GM21515 (cell line): Measurements from ENCODE around the gene SIGLEC10.
A peak's percentile ranks its signal among the peaks of the same experiment; 100 is the strongest.

Source experiments
- ATAC-seq: cut with Tn5 transposase; IDR thresholded peaks from one replicate; pipeline ENCODE4 v1.9.1; 2021; ENCODE audit not compliant: unreplicated experiment

Gene SIGLEC10

DNA sequence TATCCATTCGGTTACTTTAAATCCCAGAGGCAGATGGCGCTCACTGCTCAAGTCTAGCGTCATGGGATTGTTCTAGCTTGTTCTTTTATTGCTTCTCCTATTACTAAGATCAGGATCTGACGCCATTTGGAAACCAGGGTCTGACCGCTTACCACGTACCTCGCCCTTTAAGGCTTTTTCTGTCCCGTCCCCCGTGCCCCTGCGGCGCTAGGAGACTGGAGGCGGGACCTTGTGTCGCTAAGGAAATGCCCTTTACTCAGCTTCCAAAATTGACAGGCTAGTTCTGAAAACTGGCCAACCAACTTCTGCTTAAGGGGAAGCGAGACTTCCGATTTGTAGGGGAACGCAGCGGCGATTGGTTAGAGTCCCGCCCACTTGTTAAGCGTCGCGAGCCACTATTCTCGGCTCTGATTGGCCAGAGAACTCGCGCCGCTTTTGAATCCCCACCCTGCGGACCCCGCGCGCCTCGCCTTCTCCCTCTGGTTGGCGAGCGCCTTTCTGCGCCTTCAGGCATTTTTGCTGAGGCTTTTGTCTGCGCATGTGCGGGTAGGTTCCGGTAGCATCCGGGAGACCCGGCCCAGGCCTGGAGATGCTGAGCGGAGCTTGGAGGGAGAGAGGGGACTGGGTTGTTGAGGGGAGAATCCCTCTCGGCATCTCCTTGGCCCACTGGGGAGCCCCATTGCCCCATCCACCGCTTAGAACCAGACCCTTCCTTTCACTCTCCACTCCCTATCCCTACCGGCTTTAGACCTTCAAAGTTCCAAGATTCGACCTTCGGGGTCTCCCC, 23.2 kb downstream of the SIGLEC10 start:
- ATAC-seq, result peak; percentile 79

DNA sequence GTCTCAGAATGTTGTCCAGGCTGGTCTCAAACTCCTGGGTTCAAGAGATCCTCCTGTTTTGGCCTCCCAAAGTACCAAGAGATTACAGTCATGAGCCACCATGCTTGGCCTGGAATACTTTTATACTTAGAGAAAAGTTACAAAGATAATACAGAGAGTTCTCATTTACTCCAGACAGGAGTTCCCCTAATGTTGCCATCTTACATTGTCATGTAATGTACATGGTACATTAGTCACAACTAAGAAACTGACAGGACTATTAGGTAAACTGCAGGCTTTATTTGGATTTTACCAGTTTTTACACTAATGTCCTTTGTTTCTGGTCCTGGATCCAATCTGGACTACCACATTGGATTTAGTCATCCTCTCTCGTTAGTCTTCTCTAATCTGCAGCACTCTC, 24.7 kb downstream of the SIGLEC10 start:
- ATAC-seq, result no peak

DNA sequence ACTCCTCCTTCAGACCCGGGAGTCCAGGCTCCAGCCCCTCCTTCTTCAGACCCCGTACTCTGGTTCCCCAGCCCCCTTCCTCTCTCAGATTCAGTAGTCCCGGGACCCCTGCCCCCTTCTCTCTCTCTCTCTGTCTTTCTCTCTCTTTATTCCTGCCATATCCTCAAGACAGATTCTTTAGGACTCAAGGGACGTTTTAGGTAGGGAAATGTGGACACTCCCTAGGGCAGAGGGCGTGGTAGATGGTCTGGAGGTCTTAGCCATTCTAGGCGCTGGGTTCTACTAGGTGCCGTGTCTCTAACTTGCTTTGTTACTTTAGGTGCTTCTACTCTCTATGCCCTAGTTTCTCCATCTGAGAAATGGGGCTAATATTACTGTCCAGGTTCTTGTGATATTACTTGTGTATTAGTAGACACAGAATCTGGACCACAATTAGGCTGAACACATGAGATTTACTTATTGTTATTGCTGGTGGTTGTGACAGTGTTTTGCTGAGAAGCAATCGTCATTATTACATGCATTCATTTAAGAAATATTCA, 26.3 kb downstream of the SIGLEC10 start:
- no peak for ATAC-seq

DNA sequence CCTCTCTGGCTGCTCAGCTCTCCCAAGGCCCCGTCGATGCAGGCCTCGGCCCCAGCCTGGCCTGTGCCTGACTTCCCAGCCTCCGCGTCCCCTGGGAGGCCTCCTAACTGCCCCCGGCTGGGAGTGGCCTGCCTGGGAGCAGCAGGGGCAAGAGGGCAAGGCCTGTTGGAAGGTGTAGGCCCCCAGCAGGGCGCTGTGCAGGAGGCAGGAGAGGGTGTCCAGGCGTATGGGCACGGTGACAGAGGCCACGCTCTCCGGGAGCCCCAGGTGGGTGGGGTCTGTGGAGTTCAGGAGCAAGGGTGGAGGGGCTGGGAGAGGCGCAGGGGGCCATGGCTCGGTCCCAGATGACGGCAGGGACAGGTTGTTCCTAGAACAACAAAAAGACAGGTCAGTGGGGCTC, 28.3 kb downstream of the SIGLEC10 start:
- no peak for ATAC-seq

DNA sequence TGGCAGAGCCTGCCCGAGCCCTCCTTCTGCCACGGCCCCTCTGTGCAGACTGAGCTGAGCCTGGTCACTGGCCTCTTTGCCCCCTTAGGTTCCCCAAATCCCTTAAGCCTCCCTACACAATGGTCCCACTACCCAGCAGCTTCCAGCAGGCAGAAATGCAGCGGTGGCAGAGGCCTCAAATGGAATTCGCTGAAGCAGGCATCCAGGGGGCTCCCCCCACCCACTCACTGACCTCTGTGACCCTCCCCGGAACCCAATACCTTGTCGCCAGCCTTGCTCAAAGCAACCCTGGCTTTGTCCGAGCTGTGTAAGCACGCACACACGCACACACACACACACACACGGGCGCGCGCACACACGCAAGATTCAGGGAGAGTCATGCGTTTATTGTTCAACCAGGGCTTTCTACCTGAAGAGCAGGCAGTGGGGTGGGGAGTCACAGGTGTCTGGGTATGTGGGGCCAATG, 29.5 kb downstream of the SIGLEC10 start, which contains the start of gene LIM2:
LIM2 (minus strand) TSS at position 51 of the 466 bp plus-strand sequence. CDS start 531 bp downstream, outside the sequence.
- no peak for ATAC-seq

DNA sequence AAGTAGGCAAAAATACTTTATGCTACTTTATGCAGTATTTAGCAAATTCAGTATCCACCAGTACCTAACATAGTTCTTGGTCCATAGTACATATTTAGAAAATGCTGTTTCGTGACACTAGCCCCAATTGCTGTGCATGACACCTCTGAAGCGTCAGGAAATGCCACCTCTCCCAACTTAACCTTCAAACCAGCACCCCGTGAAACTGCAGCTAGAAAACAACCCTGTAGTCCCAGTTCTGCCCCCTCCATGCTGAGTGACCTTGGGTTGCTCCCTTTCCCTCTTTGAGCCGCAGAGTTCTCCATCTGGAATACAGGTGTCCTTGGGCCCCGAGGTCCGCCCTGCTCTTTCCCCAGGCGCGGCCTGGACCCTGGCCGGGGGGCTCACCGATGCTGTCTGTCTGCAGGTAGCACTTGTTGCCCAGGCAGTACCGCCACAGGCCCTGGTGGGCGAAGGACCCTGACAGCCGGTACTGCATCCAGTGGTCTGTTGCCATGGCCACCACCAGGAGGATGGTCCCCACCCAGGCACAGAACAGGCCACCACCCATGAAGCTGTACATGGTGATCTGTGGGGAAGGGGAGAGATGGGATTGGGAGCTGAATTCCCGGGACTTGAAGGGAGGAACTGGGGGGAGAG, 30.4 kb downstream of the SIGLEC10 start:
- ATAC-seq, result no peak

DNA sequence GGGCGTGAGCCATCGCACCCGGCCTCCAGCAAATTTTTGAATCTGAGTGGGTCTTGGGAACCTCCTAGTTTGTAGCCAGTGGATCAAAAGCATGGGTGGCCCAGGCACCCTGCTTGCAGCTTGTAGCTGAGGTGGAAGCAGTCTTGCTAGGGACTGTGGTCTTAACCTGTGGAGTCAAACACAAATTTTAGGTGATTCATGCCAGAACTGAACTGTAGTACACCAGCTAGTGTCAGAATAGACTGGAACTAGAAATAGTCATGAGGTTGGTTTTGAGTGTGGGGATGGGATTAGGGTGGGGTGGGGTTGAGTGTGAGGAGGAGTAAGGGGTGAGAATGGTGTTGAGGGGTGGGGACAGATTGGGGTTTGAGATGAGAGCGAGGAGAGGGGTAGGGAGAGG, 35.4 kb downstream of the SIGLEC10 start:
- no peak for ATAC-seq

DNA sequence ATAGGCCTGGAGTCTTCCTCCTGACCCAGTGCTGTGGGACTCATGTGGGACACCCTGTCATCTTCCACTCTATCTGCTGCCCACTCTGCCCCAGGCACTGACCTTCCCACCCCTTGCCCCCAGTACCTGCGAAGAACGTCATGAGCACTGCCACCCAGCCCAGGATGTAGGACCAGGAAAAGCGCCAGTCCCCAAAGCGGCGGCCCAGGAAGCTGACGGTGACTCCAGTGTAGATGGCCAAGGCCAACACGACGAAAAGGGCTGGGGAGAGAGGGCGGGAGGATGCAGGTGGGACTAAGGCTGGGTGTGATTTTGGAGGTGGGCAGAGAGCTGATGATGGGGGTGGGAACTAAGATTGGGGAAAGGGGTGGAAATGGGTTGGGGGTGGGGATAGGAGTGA, 37.1 kb downstream of the SIGLEC10 start:
- no peak for ATAC-seq

DNA sequence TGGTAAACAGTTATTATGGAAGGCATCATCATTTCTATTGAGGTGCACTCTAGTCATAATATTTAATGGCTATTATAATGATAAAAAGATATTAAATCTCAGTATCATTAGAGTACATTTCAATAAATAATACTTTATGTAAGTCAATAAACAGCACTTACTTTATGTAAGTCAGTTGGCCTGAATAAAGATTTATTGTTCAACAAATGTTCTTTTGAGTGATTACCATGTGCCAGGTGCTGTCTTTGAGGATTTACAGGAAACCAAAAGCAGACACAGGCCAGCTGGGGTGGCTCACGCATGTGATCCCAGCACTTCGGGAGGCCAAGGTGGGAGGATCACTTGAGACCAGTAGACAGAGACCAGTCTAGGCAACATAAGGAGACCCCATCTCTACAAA, 40.0 kb downstream of the SIGLEC10 start:
- ATAC-seq, result no peak

DNA sequence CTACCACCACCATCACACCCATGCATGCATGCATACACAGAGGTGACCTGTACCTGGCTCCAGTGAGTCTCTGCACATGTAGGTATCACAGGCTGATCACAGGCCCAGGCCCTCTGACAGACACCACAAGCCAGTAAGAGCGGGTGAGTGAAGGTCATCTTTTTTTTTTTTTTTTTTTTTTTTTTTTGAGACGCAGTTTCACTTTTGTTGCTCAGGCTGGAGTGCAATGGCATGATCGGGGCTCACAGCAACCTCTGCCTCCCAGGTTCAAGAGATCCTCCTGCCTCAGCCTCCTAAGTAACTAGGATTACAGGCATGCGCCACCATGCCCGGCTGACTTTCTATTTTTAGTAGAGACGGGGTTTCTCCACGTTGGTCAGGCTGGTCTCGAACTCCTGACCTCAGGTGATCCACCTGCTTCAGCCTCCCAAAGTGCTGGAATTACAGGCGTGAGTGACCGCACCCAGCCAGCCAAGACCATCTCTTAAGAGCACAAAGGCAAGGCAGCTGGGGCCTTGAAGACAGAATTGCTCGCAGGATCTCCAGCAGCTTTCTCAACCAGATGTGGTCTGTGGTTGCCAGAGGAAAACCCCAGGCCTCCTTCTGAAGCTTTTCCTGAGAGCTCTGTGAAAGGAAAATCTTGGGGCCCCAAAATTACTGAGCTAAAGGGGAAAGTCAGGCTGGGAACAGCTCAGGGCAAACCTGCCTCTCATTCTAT, 41.8 kb downstream of the SIGLEC10 start:
- no peak for ATAC-seq

DNA sequence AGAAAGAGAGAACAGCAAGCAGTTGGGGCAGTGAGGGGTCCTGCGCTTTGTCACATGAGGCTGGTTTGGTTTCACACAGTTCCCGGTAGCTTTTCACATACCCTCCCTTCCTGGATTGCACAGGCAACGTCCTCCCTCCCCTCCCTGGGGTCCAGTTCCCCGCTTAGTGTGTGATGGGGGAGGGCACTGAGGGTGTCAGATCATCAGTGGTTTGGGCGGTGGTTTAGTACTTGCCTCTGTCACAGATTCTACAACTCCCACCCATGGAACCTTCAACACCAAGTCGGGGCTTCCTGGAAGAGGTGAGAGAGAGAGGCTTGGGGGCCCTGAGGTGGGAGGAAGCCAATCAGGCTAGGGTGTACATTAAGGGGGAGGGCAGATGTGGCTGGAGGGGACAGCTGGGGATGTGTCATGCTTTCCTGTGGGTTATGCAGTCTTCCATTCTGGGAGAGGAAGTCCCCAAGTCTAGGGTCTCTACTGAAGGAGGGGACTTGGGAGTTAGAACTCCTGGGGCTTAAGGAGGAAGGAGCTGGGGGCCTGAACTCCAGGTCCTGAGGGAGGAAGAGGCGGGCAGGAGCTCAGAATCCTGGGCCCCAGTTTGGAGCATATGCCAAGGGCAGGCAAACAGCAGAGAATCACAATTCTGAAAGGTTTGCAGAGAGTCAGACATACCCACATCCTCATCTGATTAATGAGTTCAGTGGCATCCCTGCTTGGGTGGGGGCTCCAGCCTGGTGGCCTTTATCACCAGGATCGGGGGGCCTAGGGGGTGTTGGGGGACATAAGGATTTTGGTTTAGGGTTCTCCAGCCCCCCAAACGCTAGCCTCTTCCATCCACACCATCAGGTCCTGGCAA, 44.6 kb downstream of the SIGLEC10 start, which contains the start of gene NKG7:
NKG7 (minus strand) TSS at position 6 of the 856 bp plus-strand sequence. CDS start 119 bp downstream, outside the sequence.
- ATAC-seq, result no peak

DNA sequence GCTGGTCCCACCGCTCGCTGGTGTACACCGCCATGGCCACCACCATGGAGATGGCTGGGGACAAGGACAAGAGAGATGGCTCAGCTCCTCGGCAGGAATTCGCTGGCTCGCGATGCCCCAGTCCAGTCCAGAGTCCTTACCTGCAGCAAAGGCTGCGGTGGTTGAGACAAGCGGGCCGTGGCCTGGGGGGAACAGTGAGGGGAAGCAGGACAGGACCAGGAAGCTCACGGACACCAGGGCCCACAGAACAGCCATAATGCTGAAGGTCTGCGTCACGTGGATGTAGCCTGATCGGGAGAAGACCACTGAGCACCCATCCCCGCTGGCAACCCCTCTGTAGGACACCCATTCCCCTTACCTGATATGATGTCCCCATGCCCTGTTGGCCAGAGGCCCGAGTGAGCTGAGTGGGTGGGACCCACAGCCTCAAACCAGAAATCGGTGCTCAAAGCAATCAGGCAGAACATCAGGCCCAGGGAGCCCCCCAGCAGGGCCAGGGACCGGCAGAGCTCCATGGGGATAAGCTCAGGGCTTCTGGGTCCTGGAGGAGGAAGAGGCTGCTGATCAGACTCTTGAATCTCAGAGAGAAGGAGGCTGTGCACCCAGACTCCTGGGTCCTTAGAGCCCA, 45.3 kb downstream of the SIGLEC10 start:
- ATAC-seq, result no peak

DNA sequence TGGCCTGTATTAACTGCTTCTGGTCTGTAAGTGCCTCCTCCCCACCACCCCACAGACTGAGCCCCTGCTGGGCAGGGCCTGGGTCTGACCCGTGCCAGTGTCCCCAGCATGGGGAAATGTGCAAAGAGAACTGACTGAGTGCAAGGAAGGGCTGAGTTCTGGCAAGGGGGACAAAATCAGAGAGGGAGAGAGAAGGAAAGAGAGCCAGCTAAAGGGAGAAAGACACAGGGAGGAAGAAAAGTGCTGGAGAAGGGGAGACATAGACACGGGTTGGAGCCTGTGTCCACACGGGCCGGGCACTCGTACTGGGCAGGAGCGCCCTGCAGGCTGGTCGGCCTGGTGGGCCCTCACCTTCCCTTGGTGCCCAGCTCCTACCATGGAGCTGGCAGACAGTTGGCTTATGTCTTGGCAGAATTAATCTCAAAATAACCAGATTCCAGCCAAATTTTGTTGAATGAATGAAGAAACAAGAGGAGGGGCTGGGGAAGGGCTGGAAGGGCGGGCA, 46.2 kb downstream of the SIGLEC10 start:
- no peak for ATAC-seq

DNA sequence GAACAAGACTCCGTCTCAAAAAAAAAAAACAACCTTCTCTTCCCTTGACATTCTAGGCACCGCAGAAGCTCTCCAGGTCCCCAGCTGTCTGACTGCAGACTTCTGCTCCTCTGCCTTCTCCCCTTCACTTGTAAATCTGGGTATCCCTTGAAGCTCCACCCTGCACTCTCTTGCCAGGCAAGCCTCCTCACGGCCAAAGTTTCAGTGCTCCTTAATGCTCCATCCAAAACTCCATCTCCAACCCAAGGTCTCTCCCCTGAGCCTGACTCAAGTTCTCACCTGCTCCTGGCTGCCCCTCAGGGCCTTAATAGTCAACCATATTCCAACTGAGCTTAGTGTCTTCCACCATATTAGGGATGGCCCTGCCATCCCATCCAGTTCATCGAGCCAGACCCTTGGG, 47.2 kb downstream of the SIGLEC10 start:
- no peak for ATAC-seq

DNA sequence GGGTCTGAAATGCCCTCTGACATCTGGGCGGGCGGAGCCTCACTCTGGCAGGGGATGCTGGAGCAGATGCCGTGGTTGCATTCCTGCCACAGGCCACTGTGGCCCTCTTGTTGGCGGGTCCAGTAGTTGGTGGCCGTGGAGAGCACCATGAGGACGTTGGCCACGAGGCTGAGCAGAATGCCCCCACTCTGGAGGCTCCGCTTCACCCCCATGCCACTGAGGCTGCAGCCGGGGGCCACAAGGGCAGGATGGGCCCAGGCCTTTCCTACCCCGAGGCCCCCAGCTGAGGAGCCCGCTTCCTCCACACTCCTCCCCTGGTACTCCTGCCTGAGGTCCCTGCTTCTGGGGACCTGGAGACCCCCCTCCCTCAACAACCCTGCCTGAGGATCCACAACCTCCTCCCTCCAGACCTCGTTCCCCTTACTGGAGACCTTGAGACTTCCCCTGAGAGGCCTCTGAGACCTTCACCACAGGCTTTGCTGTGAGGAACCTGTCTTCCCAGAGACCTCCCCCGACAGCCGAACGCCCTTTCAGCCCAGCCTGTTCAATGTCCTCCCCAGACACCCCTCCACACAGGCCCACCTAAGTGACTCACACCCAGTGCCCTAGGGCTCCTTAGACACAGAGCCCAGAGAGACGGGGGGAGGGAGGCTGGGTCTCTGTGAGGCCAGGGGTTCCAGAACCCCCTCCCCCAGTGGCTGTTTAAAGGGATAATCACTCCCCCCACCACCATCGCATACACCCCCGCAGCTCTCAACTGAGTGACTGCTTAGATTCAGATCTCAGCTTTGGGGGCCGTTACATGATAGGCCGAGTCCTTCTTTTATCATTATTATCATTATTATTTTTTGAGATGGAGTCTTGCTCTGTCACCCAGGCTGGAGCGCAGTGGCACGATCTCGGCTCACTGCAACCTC, 48.8 kb downstream of the SIGLEC10 start, which contains the start of gene CLDND2:
CLDND2 (minus strand) TSS at position 638 of the 917 bp plus-strand sequence; CDS start at position 212, 426 bp downstream.
- no peak for ATAC-seq

DNA sequence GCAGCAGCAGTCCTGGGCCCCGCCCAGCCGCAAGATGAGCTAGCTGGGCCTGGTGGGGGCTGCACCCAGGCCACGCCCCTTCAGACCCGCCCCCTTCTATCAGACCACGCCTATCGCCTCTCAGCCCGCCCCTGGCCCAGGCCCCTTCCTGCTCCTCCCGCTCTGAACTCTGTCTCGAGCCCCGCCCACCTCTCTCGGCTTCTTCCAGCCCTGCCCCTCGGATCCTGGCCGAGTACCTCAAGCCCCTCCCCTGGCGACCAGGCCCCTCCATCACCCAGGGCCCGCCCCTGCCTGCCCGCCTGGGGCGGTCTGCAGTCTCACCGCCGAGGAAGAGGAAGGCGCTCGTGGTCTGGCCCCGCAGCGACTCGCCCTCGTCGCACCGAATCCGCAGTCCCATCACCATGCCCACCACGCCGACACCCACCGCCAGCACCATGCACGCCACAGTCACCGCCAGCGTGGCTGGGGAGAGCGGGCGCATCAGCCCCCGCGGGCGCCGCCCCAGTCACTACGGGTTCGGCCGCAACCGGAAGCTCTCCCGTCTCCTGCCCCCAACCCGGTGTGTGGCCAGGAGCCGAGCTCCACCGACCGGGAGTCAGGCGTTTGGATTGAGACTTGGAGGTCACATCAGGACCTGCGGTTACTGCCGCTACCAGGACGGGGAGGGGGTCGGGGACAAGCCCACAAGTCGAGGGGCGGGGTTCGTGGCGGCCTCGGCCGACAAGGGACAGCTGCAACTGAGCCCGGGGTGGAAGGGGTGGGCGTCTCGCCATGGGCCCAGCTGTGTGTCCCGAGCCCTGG, 49.7 kb downstream of the SIGLEC10 start:
- peak; percentile 71 for ATAC-seq

DNA sequence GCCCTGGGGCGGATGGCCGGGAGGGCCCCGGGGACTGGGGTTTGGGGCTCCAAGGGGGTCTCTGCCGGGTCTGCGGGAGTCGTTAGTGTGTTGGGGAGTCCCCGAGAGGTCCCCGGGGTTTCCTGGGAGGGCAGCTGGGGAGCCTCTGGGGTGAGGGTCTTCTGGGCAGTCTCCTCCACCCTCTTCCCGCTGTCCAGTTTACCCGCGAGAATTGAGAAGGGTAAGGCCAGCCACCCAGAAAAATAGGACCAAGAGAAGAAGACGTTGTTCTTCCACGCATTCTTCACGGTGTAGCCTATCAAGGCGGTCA, 50.2 kb downstream of the SIGLEC10 start:
- ATAC-seq, result peak; percentile 3
